Hindlimb muscle (tissue), 1 donor: ENCODE measurements around the gene CAMKMT. TPM values are rescaled to one million over a fixed set of nuclear protein-coding genes. Genes with fewer than 3 reads are reported as not detected.

Experiments
- DNase-seq: peaks from one replicate; pipeline ENCODE4 v3.0.0-alpha.2; 2013
- polyA plus RNA-seq: library from polyadenylated mRNA; unstranded; fragments of 120-200 nt; gene quantifications from one replicate; pipeline ENCODE4 v1.2.1, GENCODE V29; 2013; ENCODE audit not compliant: insufficient read length

Gene CAMKMT
- polyA plus RNA-seq, 1 donor = 4.3 TPM

DNA sequence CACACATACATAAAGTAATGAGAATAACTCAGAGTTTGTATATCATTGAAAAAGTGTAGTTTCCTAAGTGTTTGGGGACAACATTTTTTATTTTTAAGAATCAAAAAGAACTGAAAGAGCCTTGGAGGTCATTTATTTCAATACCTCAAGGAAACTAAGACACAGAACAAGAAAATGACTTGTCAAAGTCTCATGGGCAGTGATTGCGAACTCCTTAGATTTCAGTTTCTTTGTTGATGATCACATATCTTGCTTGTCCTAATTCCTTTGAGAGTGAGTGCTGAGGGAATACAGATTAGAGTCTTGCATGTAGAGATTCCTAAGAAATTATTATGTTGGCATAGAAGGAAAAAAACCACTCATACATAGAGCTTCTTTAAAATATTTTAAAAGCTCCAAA, 243.8 kb downstream of the CAMKMT start:
- DNase-seq = no peak

DNA sequence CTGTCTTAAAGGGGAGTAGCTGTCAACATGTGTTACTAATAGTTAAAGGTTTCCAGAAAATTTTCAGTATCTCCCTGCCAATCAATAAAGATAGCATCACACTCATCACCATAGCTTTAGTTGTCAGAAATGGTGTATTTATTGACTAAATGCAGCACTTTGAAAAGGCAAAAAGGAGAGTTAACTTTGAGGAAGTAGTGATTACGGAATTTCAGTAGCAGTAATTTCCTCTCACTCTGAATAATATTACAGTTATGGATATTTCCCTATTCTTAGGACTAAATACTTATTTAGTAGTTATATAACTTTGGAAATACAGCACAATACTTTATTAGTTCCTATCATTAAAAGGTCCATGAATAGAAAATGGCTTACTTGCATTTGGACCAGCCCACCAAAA, 250.5 kb downstream of the CAMKMT start:
- no peak for DNase-seq

GRCh38 chr2:44614940-44615339, 253.2 kb downstream of the CAMKMT start:
- no peak for DNase-seq

DNA sequence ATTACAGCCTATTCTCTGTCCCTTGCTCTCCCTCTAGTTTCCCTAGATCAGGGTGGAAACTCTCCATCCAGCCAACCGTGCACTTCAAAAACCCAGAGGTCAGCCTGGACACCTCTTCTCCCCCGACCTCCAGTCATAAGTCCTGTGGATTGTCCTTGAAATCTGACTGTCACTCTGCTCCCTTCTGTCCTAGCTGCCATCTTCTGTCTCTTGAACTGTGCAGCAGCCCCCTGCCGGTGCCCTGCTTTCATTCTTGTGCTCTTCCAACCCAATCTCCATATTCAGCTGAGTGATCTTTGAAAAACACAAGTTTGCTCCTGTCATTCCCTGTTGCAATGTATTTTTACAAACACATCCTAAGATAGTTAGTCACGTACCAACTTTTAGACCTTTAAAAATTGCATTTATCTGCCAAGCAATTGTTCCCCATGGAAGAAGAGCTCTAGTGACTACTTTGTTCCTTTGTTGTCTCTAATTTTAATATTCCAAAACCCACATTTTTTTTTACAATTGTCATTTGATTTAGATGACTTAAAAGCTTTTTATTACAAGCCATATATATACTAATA, 254.3 kb downstream of the CAMKMT start:
- no peak for DNase-seq

- no peak for DNase-seq
Measured at GRCh38 chr2:44616667-44617155, 255.0 kb downstream of the CAMKMT start.

- DNase-seq = no peak
Measured at GRCh38 chr2:44618251-44619023, 256.7 kb downstream of the CAMKMT start.

- no peak for DNase-seq
Measured at GRCh38 chr2:44620189-44620990, 258.6 kb downstream of the CAMKMT start.

GRCh38 chr2:44623622-44624351, 262.0 kb downstream of the CAMKMT start:
- DNase-seq = no peak

DNA sequence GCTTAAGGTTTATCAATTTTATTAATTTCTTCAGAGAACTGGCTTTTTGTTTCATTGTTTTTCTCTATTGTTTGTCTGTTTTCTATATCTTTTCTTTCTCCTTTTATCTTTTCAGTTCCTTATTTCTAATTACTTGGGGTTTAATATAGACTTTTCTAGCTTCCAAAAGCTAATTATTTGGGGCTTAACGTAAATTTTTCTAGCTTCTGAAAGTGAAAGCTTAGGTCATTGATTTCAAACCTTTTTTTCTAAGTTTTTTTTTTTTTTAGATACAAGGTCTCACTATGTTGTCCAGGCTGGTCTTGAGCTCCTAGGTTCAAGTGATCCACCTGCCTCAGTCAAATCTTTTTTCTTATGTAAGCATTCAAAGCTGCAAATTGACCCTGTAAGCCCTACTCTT, 266.6 kb downstream of the CAMKMT start:
- DNase-seq = no peak

GRCh38 chr2:44632931-44633689, 271.4 kb downstream of the CAMKMT start:
- DNase-seq = no peak

GRCh38 chr2:44635725-44636124, 274.0 kb downstream of the CAMKMT start:
- DNase-seq = no peak

DNA sequence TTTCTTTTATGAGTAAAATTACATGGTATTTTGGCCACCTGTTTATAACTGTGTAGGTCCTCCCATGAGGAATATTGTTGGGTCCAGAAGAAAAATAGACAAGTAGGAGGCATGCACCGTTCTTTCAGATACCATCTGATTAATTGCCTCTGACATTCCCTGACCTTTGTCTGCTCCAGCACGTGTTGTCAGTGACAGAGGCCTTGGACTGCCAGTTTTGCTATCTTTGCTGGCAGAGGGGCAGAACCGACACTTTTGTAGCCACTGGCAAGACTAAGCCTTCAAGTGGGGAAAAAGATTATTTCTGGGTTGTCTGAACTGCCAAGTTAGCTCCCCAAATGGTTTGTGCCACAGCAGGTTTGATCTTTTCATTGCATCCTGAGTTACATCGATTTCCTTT, 276.9 kb downstream of the CAMKMT start:
- no peak for DNase-seq

GRCh38 chr2:44639399-44639798, 277.7 kb downstream of the CAMKMT start:
- DNase-seq = no peak

DNA sequence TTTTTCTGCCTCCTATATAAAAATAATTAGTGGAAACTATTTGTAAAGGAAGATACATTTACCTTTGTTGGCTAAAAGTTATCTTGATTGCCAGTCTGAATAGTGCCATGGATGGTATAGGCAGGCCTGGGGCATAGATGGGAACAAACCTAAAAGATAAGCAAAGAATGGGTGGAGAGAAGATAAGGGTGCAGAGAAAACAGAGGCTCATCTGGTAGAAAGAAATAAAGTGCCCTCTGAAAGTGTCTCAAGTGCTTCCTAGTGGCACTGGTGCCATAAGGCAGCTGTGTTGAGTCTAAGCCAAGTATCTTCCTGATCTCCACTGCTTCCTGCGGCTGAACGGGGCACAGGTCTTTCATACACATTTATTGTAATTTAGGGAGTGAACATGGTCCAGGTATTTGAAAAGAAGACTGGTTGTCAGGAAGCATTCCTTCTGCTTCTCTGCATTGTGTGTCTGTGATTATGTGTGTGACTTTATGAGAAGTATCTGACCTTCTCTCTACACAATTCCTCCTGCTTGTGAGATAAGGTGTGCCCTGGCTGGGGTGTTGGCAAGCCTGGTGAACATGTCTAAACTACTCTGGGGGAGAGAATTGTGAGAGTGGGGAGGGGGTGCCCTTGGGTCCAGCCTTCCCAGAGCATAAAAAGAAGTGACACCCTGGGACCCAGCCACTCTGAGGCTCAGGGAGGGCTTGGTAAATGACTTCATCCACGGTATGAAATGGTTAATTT, 280.5 kb downstream of the CAMKMT start:
- no peak for DNase-seq

DNA sequence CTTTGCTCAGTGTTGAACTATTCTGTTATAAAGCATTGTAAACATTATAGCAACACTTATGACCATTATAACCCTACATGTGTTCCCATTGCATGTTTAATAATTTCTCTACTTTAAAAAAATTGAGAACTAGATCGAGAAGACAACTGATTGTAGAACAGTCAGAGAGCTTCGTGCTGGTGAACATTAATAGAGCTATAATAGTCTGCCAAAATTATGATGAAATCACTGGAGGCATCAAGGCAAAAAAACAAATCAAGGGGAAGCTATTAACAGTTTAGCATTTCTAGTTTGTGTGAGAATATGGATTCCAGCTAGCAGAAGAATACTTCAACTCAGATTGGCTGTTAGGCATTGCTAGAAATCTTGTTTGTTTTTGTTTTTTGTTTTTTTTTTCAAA, 284.2 kb downstream of the CAMKMT start:
- DNase-seq = no peak

- peak; percentile 35 for DNase-seq
Measured at GRCh38 chr2:44649381-44649780, 287.6 kb downstream of the CAMKMT start.

- DNase-seq = no peak
Measured at GRCh38 chr2:44650796-44651195, 289.0 kb downstream of the CAMKMT start.

DNA sequence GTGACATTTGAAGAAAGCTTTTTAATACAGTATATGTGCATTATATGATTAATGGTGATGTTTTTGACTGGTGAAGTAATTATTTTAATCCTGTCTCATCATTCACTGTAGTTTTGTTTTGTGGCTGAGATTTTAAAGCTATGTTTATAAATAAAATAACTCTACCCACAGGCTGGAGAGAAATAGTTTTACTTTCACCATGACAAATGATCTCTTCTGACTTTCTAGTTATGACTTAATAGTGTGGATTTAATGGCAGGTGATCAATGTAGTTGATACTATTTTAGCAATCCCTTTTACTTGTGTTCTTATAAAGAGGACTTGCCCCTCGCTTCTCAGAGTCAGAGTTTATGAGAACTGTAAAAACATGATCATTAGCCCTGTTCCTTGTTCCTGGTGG, 290.2 kb downstream of the CAMKMT start:
- no peak for DNase-seq

DNA sequence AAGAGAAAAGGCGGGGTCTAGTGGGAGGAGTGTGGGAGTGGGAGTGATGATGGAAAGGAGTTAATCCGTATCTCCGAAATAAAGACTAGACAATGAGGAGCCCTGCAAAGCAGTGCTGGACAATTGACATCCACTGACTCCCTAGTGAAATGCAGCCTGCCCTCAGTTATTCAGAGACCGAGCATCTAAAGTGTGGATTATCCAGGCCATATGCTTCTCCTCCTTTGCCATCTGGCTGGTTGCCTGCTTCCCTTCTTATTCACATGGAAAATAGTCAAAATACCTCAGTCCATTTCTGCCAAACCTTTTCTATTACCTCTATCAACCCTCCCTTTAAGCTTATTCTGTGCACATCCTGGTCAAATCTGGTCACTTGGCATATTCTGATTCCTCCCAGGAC, 291.0 kb downstream of the CAMKMT start:
- DNase-seq = peak; percentile 12

DNA sequence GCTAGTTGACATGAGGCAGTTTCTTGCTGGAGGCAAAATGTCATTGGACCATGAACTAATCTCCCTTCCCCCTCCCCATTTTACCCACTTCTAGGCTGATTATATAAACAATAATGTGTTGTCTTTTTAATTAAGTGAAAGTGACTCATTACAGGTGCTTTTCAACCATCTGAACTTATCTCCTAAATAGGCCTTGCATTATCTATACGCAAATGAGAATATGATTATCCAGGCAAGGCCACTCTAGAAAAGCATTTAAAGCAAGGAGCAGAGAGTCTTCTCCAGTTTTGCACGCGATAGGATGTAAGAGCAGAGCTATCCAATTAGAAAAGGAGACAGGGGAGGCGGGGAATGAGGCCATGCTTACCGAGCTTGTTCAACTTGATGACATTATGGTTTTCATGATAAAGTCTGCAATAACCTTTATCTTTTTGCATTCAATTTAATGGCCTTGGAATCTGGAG, 293.7 kb downstream of the CAMKMT start:
- no peak for DNase-seq

DNA sequence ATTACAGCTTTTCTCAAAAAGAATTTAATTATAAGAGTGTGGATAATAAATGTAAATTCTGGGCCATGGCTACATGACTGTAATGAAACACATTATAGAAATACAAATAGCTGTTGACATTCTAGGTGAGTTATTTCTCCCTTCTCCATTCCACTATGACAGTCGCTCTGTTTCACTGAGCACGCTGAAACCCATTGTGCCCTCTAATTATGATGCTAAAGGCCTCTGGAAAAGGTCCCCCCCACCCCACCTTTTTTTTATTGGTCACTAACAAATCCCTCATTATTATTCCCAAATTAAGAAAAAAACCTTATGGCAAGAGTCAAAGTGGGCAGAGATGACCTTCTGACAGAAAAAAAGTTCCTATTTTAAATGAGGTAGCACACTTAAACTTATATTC, 294.7 kb downstream of the CAMKMT start:
- DNase-seq = no peak
